ENCODE results near the gene AOC2. TPM values are rescaled to one million over a fixed set of nuclear protein-coding genes. Genes with fewer than 3 reads are reported as not detected.
"Not testable (repeated sequence)": the region's sequence is repeated elsewhere in the genome, so short reads cannot be mapped to it uniquely, and the experiment has no call there.

The AOC2 gene
- total RNA-seq, 1 donor from 2014 or later: 2.7 TPM

DNA sequence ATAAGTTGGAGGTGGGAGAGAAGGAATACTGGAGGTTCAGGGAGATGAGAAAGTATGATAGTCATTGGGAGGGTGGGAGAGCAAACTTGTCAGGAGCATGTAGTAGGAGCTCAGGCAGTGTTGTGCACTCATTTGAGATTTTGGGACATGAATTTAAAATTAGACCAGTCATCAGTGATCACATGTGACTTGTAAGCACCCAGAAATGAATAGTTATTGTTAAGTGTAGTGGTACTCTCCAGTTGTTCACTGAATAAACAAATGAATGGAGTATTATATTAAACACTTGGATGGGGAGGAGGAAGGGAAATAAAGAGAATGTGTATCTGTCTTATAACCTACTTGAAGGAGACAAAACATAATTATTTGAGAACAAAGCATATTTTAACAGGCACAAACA, 13.4 kb upstream of the AOC2 start:
- intact Hi-C loops (cut with micrococcal nuclease): no loop called here

DNA sequence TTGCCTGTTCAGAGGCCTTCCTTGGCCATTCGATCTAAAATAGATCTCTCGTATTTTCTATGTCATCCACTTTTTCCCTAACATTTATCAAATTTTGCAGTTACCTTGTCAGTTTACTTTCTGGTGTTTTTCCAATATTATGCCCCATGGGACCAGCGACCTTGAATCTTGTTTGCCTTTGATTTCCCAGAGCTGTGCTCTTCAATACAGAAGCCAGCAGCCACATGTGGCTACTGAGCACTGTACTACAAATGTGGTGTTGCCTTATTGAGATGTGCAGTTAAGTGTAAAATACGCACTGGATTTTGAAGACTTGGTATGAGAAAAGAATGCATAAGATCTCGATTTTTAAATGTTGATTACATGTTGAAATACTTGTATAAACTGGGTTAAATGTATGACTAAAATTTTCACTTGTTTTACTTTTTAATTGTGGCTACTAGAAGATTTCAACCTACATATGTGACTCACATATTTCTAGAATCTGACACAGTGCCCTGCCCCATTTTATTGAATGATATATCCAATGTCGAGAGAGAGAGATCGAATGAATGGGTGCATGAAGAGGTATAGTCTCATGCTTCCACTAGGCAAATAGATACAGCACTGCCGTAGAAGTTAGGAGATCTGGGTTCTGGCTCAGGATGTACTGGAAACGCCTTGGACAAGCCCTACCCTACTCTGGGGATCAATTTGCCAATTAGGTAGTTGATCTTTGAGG, 12.0 kb upstream of the AOC2 start:
- intact Hi-C loops (cut with micrococcal nuclease): no loop called here

DNA sequence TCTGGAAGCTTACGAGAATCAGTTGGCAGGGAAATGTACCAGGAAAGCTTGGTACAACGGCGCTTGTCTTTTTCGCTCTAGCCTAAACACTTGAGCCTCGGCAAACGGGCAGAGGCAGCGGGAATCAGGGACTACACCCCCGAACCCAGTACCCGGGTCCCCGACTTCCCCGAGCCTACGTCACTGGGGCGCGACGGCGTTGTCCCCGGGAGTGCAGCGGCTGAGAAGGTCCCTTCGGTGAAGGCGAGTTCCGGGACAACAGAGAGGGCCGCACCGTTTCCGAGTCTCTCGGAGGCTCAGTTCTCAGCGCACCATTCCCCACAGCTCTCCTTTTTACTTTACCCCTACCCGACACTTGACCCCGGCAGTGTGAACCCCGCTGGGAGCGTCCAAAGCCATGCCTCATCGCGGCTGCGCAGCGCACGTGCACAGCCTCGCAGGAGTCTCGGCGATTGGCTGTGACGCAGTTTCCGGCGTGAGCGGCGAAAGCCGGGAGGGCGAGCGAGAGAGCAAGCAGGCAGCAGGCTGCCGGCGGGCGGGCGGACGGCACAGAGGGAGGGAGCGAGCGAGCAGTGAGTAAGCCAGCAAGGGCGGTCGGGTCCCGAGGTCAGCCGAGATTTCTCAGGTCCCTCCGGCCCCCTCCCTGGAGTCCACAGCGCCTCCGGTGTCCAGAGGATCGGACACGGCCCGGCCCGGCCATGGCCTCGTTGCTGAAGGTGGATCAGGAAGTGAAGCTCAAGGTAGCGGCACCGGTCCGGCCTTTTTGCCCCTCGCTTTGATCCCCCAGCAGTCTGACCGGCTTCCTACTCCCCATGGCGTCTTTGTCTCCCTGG, 11.2 kb upstream of the AOC2 start, which contains the start of gene PSME3:
Gene PSME3 (plus strand): TSS at position 464 of the 833 bp plus-strand sequence. CDS start 235 bp downstream, at position 699.
- intact Hi-C loops (cut with micrococcal nuclease): loop anchor here (1.0 kb wide), 2 partner anchors 9 to 165 kb away; partner anchors contain the start of genes BECN1 and RPL27

DNA sequence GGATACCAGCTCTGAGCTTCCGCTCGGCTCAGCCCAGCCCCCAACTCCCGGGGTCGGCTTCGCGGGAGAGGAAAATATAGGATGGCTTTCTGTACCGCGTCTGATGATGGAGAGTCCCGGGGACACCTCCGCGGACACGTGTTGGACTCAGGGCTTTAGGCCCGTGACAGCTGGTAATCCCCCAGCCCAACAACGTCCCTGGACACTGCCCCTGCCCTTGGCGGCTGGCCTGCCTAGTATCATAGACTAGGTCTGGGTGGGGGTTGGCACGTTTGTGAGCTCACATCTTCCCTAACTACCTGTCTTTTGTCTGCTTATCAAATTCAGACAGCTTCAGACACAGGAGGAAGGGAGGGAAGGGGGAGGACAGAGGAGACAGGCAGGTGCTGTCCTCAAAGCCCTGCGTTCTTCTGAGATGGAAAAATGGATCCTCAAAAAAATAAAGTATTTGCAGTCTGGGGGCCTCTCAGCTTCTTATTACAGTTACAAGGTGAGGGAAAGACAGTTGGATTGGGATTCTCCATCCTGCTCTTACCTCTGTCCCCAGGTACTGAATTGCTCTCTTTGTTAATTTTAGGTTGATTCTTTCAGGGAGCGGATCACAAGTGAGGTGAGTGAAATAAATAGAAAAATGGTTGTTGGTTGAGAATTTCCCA, 10.5 kb upstream of the AOC2 start:
- intact Hi-C loops (cut with micrococcal nuclease): loop anchor here (1.0 kb wide), 2 partner anchors 10 to 164 kb away; partner anchors contain the start of genes BECN1 and RPL27

DNA sequence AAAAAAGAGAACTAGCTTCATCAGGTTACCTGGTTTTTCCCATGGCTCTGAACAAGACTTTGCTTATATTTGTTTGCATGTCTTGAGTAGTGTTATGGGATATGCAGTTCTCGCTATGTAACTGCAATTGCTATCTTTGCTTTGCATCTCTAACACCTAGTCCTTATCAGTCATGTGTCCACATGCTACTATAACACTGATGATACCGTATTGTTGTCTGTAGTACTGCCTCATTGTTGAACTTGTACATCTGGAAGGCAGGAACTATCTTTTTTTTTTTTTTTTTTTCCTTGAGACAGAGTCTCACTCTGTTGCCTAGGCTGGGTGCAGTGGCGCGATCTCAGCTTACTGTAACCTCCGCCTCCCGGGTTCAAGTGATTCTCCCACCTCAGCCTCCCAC, 8.6 kb upstream of the AOC2 start:
- intact Hi-C loops (cut with micrococcal nuclease): no loop called here

DNA sequence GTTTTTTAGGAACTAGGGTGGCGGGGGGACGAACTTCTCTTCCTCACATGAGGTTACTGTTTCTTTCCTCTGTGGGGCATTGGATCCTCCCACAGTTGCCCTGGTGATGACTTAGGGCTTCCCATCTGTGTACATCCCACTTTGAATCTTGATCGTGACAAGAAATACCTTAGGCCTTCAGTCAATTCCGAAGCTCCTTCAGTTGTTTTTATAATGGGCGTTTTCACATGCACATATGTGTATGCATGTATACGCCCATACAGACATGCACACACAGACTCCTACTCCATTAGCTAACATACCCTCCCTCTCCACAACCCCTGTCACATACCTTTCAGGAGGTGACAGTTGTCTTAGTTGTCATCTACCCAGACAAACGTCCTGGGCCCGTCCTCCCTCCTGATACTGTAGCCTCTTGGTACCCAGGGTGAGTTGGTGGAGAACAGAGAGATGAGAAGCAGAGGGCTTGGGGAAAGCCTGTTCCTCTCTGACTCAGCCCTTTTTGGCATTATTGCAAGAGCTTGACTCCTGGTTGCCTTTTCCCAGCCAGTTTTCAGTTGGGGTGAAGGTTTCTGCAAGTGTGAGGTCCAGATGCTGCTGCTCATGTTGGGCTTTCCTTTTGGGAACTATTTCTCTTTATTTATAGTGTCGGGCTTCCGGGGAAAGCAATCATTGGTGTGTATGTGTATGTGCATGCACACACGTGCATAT, 2.2 kb upstream of the AOC2 start:
- intact Hi-C loops (cut with micrococcal nuclease): no loop called here

DNA sequence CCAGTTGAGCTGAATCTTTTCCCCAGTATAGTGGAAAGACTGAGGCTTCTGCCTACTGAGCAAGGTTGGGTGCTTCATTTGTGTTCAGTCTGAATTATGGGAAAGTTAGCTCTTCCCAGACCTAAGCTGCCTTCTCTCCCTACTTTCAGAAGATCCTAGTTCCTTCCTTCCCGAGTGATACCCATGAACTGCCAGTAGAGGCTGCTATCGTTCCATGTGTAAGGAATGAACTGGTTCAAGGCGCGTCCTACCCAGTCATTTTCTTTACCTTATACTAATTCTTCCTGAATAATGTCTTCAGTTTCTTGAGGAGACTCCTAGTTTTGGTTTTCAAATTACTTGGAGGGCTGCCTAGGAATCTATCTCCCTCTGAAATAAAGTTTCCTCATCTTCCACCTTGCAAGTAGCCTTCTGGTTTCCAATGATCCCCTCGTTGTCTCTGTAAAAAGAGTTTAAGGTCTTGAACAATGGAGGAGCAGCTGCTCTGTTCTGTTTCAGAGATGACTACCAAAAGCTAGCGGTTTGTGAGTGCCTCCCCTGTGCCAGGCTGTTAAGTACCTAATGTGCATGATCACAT, 934 bp upstream of the AOC2 start:
- intact Hi-C loops (cut with micrococcal nuclease): no loop called here

DNA sequence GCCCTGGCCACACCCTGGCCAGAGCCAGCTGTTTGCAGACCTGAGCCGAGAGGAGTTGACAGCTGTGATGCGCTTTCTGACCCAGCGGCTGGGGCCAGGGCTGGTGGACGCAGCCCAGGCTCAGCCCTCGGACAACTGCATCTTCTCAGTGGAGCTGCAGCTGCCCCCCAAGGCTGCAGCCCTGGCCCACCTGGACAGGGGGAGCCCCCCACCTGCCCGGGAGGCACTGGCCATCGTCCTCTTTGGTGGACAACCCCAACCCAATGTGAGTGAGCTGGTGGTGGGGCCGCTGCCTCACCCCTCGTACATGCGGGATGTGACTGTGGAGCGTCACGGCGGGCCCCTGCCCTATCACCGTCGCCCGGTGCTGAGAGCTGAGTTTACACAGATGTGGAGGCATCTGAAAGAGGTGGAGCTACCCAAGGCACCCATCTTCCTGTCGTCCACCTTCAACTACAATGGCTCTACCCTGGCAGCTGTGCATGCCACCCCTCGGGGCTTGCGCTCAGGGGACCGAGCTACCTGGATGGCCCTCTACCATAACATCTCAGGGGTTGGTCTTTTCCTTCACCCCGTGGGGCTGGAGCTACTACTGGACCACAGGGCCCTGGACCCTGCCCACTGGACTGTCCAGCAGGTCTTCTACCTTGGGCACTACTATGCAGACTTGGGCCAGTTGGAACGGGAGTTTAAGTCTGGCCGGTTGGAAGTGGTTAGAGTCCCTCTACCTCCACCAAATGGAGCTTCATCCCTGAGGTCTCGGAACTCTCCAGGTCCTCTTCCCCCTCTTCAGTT, 578 bp downstream of the AOC2 start:
- intact Hi-C loops (cut with micrococcal nuclease): no loop called here

DNA sequence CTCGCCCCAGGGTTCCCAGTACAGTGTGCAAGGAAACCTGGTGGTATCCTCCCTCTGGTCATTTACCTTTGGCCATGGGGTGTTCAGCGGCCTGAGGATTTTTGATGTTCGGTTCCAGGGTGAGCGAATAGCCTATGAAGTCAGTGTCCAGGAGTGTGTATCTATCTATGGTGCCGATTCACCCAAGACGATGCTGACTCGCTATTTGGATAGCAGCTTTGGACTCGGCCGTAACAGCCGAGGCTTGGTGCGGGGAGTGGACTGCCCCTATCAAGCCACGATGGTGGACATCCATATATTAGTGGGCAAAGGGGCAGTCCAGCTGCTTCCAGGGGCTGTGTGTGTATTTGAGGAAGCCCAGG, 1.2 kb downstream of the AOC2 start:
- intact Hi-C loops (cut with micrococcal nuclease): no loop called here

DNA sequence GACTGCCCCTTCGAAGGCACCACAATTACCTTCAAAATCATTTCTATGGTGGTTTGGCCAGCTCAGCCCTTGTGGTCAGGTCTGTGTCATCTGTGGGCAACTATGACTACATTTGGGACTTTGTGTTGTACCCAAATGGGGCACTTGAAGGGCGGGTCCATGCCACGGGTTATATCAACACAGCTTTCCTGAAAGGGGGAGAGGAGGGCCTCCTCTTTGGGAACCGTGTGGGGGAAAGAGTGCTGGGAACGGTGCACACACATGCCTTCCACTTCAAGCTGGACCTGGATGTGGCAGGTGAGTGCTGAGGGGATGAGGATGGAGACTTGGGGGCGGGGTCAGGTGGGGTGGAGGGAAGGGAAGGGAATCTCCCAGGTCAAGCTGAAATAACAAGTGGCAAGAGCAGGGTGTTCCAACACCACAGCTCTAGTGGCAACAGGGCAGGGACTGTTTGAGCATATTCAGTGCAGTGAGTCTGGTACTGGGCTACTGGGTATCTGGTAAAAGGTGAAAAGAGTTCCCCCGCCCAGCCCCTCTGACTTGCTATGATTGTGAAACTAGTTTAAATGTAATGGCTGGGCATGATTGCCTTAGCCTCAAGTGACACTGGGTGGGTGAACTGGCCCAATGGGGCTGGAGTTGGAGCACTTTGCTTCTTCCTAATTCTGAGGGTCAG, 1.7 kb downstream of the AOC2 start:
- intact Hi-C loops (cut with micrococcal nuclease): no loop called here

DNA sequence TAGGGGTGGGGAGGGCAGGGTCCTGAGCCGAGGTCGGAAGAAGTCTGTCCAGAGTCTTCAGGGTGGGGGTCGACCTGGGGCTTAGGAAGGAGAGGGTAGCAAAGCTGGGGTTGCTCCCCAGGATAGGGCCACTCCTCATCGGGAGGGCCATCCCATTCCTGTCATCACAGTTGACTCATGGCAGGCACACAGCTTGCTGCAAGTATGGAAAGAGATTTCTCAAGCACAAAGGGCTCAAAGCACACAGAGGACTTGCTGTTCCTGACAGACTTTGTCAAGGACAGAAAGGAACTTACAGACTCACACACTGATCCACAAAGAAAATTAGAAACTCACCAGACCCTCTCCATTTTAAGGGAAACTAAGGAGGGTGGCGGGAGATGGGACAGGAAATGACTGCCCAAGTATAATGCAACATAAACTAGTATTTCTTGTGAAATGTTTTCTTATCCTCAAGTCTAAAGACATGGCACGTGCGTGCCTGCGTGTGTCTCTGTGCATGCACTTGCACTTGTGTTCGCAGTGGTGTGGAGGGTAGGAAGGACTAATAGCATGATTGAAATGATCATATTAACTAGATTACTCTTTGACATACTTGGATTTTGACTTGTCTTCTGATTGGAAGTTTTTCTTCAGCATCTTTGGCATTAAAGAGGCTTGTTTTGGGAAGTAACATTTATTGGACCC, 2.4 kb downstream of the AOC2 start:
- intact Hi-C loops (cut with micrococcal nuclease): no loop called here

DNA sequence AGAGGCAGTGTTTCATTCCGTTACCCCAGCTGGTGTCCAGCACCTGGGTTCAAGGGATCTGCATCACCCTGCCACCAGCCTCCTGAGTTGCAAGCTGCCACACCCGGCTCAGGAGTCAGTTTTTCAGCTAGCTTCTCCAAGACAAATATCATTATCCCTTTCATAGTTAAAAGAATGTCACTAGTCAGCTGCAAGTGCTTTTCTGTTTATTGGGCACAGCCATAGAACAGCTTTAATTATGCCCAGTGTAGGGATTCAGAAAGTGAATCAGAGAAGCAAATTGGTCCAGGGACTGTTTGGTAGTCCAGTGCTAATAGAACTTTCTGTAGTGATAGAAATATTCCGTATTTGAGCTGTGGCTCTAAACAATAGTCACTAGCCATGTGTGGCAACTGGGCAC, 3.7 kb downstream of the AOC2 start:
- intact Hi-C loops (cut with micrococcal nuclease): no loop called here

DNA sequence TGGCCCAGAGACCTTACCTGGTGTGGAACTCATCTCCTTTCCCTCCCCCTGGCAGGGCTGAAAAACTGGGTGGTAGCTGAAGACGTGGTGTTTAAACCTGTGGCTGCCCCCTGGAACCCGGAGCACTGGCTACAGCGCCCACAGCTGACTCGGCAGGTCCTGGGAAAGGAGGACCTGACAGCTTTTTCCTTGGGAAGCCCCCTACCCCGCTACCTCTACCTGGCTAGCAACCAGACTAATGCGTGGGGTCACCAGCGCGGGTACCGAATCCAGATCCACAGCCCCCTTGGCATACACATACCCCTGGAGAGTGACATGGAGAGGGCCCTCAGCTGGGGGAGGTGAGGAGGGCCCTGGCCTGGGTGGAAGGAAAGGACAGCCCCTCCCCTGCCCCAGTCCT, 4.7 kb downstream of the AOC2 start:
- intact Hi-C loops (cut with micrococcal nuclease): no loop called here

DNA sequence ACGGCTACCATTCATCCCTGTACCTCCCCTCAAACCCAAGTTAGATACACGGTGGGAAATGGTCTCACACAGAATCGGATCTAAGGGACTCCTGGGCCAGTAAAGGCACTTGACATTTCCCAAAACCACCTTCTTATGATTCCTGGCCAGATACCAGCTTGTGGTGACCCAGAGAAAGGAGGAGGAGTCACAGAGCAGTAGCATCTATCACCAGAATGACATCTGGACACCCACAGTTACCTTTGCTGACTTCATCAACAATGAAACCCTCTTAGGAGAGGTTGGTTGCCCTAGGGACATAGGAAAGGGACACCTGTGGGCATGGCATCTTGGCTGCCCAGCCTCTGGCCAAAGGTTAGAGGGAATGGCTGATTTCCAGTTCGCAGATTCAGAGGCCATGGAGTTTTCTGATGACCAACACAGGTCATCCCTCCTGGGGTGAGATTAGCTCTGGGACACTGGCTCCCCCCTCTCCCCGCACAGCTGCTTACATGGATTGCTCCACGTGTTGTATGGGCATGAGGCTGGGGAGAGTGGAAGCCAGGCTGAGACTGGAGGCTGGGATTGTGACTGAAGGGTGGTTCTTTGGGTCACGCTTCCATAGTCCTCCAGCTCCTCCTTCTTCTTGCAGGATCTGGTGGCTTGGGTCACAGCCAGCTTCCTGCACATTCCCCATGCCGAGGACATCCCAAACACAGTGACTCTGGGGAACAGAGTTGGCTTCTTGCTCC, 5.2 kb downstream of the AOC2 start:
- intact Hi-C loops (cut with micrococcal nuclease): no loop called here

DNA sequence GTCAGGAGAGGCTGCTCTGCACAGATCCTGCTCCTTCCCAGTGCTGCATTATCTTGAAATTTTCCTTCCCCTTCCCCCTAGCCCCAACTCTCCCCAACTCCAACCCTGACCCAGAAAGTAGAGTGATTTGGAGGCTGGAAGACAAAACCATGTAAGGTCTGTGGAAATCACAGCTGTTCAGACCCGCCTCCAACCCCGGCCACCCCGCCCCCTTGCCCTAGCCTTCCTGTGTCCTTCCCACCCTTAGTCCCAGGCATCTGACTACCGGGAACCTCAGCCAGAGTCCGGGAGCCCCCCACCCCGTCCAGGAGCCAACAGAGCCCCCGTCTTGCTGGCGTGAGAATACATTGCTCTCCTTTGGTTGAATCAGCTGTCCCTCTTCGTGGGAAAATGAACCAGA, 6.6 kb downstream of the AOC2 start, which contains the start of gene AOC3:
Gene AOC3 (plus strand): TSS at position 246 of the 400 bp plus-strand sequence. CDS start 145 bp downstream, at position 391.
- intact Hi-C loops (cut with micrococcal nuclease): no loop called here

DNA sequence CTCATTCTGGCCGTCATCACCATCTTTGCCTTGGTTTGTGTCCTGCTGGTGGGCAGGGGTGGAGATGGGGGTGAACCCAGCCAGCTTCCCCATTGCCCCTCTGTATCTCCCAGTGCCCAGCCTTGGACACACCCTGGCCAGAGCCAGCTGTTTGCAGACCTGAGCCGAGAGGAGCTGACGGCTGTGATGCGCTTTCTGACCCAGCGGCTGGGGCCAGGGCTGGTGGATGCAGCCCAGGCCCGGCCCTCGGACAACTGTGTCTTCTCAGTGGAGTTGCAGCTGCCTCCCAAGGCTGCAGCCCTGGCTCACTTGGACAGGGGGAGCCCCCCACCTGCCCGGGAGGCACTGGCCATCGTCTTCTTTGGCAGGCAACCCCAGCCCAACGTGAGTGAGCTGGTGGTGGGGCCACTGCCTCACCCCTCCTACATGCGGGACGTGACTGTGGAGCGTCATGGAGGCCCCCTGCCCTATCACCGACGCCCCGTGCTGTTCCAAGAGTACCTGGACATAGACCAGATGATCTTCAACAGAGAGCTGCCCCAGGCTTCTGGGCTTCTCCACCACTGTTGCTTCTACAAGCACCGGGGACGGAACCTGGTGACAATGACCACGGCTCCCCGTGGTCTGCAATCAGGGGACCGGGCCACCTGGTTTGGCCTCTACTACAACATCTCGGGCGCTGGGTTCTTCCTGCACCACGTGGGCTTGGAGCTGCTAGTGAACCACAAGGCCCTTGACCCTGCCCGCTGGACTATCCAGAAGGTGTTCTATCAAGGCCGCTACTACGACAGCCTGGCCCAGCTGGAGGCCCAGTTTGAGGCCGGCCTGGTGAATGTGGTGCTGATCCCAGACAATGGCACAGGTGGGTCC, 7.2 kb downstream of the AOC2 start:
- intact Hi-C loops (cut with micrococcal nuclease): not testable (repeated sequence)

DNA sequence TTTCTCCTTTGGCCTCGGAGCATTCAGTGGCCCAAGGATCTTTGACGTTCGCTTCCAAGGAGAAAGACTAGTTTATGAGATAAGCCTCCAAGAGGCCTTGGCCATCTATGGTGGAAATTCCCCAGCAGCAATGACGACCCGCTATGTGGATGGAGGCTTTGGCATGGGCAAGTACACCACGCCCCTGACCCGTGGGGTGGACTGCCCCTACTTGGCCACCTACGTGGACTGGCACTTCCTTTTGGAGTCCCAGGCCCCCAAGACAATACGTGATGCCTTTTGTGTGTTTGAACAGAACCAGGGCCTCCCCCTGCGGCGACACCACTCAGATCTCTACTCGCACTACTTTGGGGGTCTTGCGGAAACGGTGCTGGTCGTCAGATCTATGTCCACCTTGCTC, 8.0 kb downstream of the AOC2 start:
- intact Hi-C loops (cut with micrococcal nuclease): no loop called here
